Adrenal gland (tissue), 5 donors: ENCODE data around the gene APLP2.

Experiments
- CTCF ChIP-seq, 6 experiments: fragments of 450-650 bp in 4 of 6; fragments of 200-600 bp in 2 of 6; sonication (generic) in 1 of 6; IDR thresholded peaks; 1 replicate in 5 of 6; 2 replicates in 1 of 6; pipeline versions ENCODE4 v1.5.1 to v1.8.0; 2016 to 2021; ENCODE audit warnings: antibody characterized with exemption in 6 of 6, mild to moderate bottlenecking in 2 of 6, moderate library complexity in 1 of 6
- POLR2A ChIP-seq, 2 donors: fragments of 450-650 bp; IDR thresholded peaks; one replicate each; pipeline ENCODE4 v1.6.1; 2017; ENCODE audit warnings: antibody characterized with exemption in 2 of 2, mild to moderate bottlenecking in 2 of 2, moderate library complexity in 1 of 2
- donor health status: DM: no; HTN: no; CAD: no.

- TF ChIP-seq CTCF (IDR thresholded peaks at IDR 0.05) (no peak), POLR2A (IDR thresholded peaks at IDR 0.05) (no peak)
These were observed 45.3 kb upstream of the APLP2 start for GRCh38 chr11:130024361-130024760.
